Activated CD8-positive, alpha-beta memory T cell treated with anti-CD3 and anti-CD28 coated beads, Interleukin-2, amount 10 ng/mL, durations not matched to agents 7 days and 5 days (primary cell): Measurements from ENCODE around the gene CFL1. TPM values are rescaled to one million over a fixed set of nuclear protein-coding genes. Genes with fewer than 3 reads are reported as not detected.
"Not testable (repeated sequence)": the region's sequence is repeated elsewhere in the genome, so short reads cannot be mapped to it uniquely, and the experiment has no call there.

Source experiments
- ATAC-seq: fragments of 150-1000 bp; cut with Tn5 transposase; one replicate; pipeline ENCODE4 v1.10.0; 2021; ENCODE audit warnings: moderate library complexity
- CTCF ChIA-PET: fragments of 350-600 bp; sonication (Branson Sonifier 250); formaldehyde crosslinking; loops from one replicate; lab custom pipeline; 2021; ENCODE audit warnings: antibody characterized with exemption; lab: Charles Lee
- DNase-seq: peaks from one replicate; pipeline ENCODE4 v3.0.0-alpha.2; 2020
- H3K27ac Mint-ChIP-seq: one replicate; pipeline ENCODE4 v1.8.0; 2021; ENCODE audit warnings: mild to moderate bottlenecking, mixed read lengths
- H3K27me3 Mint-ChIP-seq: one replicate; pipeline ENCODE4 v1.8.0; 2021; ENCODE audit warnings: mixed read lengths
- H3K36me3 Mint-ChIP-seq: one replicate; pipeline ENCODE4 v1.8.0; 2021; ENCODE audit warnings: mild to moderate bottlenecking, mixed read lengths
- H3K4me1 Mint-ChIP-seq: one replicate; pipeline ENCODE4 v1.8.0; 2021; ENCODE audit warnings: mixed read lengths
- H3K4me3 Mint-ChIP-seq: one replicate; pipeline ENCODE4 v1.8.0; 2021; ENCODE audit warnings: mild to moderate bottlenecking, moderate library complexity, mixed read lengths
- H3K9me3 Mint-ChIP-seq: one replicate; pipeline ENCODE4 v1.8.0; 2022; ENCODE audit warnings: low read depth, mixed read lengths
- total RNA-seq, 2 experiments: library from RNA; stranded (reverse); gene quantifications; one replicate each; pipeline ENCODE4 v1.2.3, GENCODE V29; 2021

Gene CFL1
- total RNA-seq, 2 experiments from 2014 or later, result 1,745 to 1,753 TPM

DNA sequence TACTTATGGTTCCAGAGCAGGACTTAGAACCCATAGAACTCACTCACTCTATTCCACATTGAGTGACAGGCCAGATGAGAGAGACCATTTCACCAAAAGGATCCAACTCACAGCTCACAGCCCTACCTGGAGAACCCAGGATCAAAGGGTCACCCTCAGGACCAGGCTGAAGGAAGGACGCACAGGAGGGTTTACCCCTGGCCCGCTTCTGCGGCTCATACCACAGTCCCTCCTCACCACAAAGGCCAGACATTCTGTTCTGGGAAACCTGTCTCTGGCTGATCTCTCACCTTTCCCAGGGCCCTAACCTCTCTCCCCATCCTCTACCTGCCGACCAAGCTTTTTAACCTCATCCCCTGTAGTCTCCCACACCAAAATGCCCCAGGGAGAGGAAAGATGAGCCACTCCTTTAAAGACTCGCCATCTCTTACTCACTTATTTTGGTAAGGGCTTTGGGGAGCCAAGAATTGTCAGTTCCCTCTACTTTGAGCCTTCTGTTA is 37.6 kb upstream of the CFL1 start:
- Mint-ChIP-seq H3K4me1 (peaks cover 55% of the 10 kb centered on the region), H3K36me3 (peaks cover 5% of the 10 kb centered on the region), H3K4me3 (no peak overlapping the region), H3K27ac (peak overlapping the region; percentile 72), H3K27me3 (no peaks in the 10 kb centered on the region), H3K9me3 (no peaks in the 10 kb centered on the region)
- CTCF ChIA-PET, result interaction anchor here (1.6 to 26.4 kb wide), 4 partner anchors 8 to 33 kb away, joined by 3 to 710 read pairs (median 101); partner anchors contain the start of genes CCDC85B, CFL1, CTSW and EFEMP2
- no peak for DNase-seq
- ATAC-seq, result no peak

GRCh38 chr11:65894034-65894591 is 36.1 kb upstream of the CFL1 start:
- no peaks in the 10 kb centered on the region for H3K27me3 Mint-ChIP-seq
- DNase-seq, result peak; percentile 77
- peaks cover 64% of the 10 kb centered on the region for H3K4me1 Mint-ChIP-seq

GRCh38 chr11:65892661-65893317 is 34.8 kb upstream of the CFL1 start:
- ATAC-seq, result no peak
- Mint-ChIP-seq H3K36me3 (peaks cover 5% of the 10 kb centered on the region), H3K27me3 (no peaks in the 10 kb centered on the region), H3K9me3 (no peaks in the 10 kb centered on the region), H3K4me1 (peaks cover 69% of the 10 kb centered on the region), H3K27ac (peak overlapping the region; percentile 81), H3K4me3 (peak overlapping the region; percentile 96)
- CTCF ChIA-PET, result interaction anchor here (0.7 to 26.4 kb wide), 13 partner anchors 5 to 96 kb away, joined by 3 to 710 read pairs (median 4); partner anchors contain the start of genes C11orf68, CCDC85B, CFL1 and CTSW
- peak; percentile 45 for DNase-seq

More at GRCh38 chr11:65894034-65894591, 36.1 kb upstream of the CFL1 start:
- H3K4me3 Mint-ChIP-seq, result peak overlapping the region; percentile 96
- peaks cover 5% of the 10 kb centered on the region for H3K36me3 Mint-ChIP-seq
- H3K27ac Mint-ChIP-seq, result peak overlapping the region; percentile 81
- CTCF ChIA-PET, result interaction anchor here (0.6 to 26.4 kb wide), 10 partner anchors 6 to 399 kb away, joined by 3 to 710 read pairs (median 4); partner anchors contain the start of genes C11orf68, CCDC85B, CFL1 and CTSW
- peak; percentile 14 for ATAC-seq
- no peaks in the 10 kb centered on the region for H3K9me3 Mint-ChIP-seq

GRCh38 chr11:65892137-65892540 is 34.2 kb upstream of the CFL1 start:
- H3K9me3 Mint-ChIP-seq, ATAC-seq, H3K27me3 Mint-ChIP-seq, H3K36me3 Mint-ChIP-seq: not testable (repeated sequence)
- peak overlapping the region; percentile 96 for H3K4me3 Mint-ChIP-seq
- CTCF ChIA-PET, result interaction anchor here (0.7 to 26.4 kb wide), 10 partner anchors 4 to 96 kb away, joined by 3 to 710 read pairs (median 9); partner anchors contain the start of genes CCDC85B, CFL1, CTSW and EFEMP2
- peak; percentile 67 for DNase-seq
- H3K27ac Mint-ChIP-seq, result peak overlapping the region; percentile 81
- H3K4me1 Mint-ChIP-seq, result peaks cover 69% of the 10 kb centered on the region

GRCh38 chr11:65891219-65892136 is 33.5 kb upstream of the CFL1 start:
- no peak for ATAC-seq
- peaks cover 5% of the 10 kb centered on the region for H3K36me3 Mint-ChIP-seq

DNA sequence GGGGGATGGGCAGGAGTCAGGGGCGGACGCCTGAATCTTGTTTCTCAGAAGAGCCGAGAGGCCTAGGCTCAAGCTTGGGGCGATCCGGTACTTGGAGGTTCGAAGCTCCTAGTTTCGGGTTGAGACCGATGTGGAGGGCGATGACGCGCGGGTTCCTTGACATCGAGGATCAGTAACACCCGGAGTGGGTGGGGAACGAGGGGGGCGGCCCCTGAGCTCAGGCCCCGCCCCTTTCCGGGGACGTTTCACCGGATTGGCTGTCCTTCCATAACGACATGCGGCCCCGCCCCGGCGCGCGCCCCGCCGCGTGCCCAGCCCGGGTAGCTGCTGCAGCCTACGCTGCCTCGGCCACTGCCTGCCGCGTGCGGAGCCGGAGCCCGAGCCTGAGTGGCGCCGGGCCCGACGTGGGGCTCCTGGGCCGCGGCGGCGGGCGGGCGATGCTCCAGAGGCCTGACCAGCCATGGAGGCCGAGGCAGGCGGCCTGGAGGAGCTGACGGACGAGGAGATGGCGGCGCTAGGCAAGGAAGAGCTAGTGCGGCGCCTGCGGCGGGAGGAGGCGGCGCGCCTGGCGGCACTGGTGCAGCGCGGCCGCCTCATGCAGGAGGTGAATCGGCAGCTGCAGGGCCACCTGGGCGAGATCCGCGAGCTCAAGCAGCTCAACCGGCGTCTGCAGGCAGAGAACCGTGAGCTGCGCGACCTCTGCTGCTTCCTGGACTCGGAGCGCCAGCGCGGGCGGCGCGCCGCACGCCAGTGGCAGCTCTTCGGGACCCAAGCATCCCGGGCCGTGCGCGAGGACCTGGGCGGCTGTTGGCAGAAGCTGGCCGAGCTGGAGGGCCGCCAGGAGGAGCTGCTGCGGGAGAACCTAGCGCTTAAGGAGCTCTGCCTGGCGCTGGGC is 32.6 kb upstream of the CFL1 start, which contains the start of gene CCDC85B:
Gene CCDC85B (plus strand): TSS at position 350 of the 895 bp plus-strand sequence. CDS start 111 bp downstream, at position 461.
- CTCF ChIA-PET, result interaction anchor here (0.9 to 26.4 kb wide), 25 partner anchors 7 to 1031 kb away, joined by 3 to 710 read pairs (median 7); partner anchors contain the start of genes AP5B1, BANF1, CFL1 and CTSW
- no peaks in the 10 kb centered on the region for H3K9me3 Mint-ChIP-seq
- ATAC-seq (peak; percentile 73), DNase-seq (peak; percentile 99)
- no peaks in the 10 kb centered on the region for H3K27me3 Mint-ChIP-seq
- H3K27ac Mint-ChIP-seq, result peak within 1 kb of the TSS; percentile 95
- peaks cover 64% of the 10 kb centered on the region for H3K4me1 Mint-ChIP-seq
- H3K36me3 Mint-ChIP-seq, result peaks cover 7% of the 10 kb centered on the region
- peak within 1 kb of the TSS; percentile 96 for H3K4me3 Mint-ChIP-seq

More at GRCh38 chr11:65891219-65892136, 33.5 kb upstream of the CFL1 start:
- peak; percentile 67 for DNase-seq
- Mint-ChIP-seq H3K27me3 (no peaks in the 10 kb centered on the region), H3K4me3 (peak overlapping the region; percentile 96), H3K27ac (peak overlapping the region; percentile 81), H3K4me1 (peaks cover 69% of the 10 kb centered on the region), H3K9me3 (no peaks in the 10 kb centered on the region)
- CTCF ChIA-PET, result interaction anchor here (0.7 to 26.4 kb wide), 24 partner anchors 4 to 276 kb away, joined by 3 to 710 read pairs (median 6); partner anchors contain the start of genes AP5B1, BANF1, CCDC85B and CFL1

GRCh38 chr11:65888163-65888814 is 30.3 kb upstream of the CFL1 start, which contains the start of gene FIBP:
Gene FIBP, minus strand, starts transcription at chr11:65888471. Its CDS starts 53 bp downstream, at chr11:65888418.
- peak within 1 kb of the TSS; percentile 95 for H3K27ac Mint-ChIP-seq
- ATAC-seq, result peak; percentile 63
- H3K9me3 Mint-ChIP-seq, result no peaks in the 10 kb centered on the region
- H3K27me3 Mint-ChIP-seq, result no peaks in the 10 kb centered on the region
- peak; percentile 98 for DNase-seq
- H3K4me1 Mint-ChIP-seq, result peaks cover 68% of the 10 kb centered on the region
- CTCF ChIA-PET, result interaction anchor here (0.6 to 26.4 kb wide), 35 partner anchors 10 to 236 kb away, joined by 3 to 710 read pairs (median 6); partner anchors contain the start of genes AP5B1, BANF1, CFL1 and CTSW
- peak within 1 kb of the TSS; percentile 96 for H3K4me3 Mint-ChIP-seq
- peaks cover 16% of the 10 kb centered on the region for H3K36me3 Mint-ChIP-seq

GRCh38 chr11:65887723-65888162 is 29.8 kb upstream of the CFL1 start:
- Mint-ChIP-seq H3K36me3 (peaks cover 16% of the 10 kb centered on the region), H3K4me1 (peaks cover 63% of the 10 kb centered on the region), H3K27ac (peak overlapping the region; percentile 95), H3K27me3 (no peaks in the 10 kb centered on the region), H3K4me3 (peak overlapping the region; percentile 96), H3K9me3 (no peaks in the 10 kb centered on the region)
- CTCF ChIA-PET, result interaction anchor here (0.9 to 26.4 kb wide), 30 partner anchors 10 to 235 kb away, joined by 3 to 710 read pairs (median 7); partner anchors contain the start of genes AP5B1, BANF1, CFL1 and CTSW
- DNase-seq (no peak), ATAC-seq (no peak)

- no peaks in the 10 kb centered on the region for H3K9me3 Mint-ChIP-seq
- H3K4me3 Mint-ChIP-seq, result peak overlapping the region; percentile 96
- H3K36me3 Mint-ChIP-seq, result peaks cover 14% of the 10 kb centered on the region
Observed at GRCh38 chr11:65886826-65887722, 29.1 kb upstream of the CFL1 start.

More at GRCh38 chr11:65886826-65887722, 29.1 kb upstream of the CFL1 start:
- Mint-ChIP-seq H3K27me3 (no peaks in the 10 kb centered on the region), H3K4me1 (peaks cover 61% of the 10 kb centered on the region), H3K27ac (peak overlapping the region; percentile 95)
- no peak for ATAC-seq
- CTCF ChIA-PET, result interaction anchor here (1.1 to 26.4 kb wide), 12 partner anchors 11 to 234 kb away, joined by 3 to 710 read pairs (median 24); partner anchors contain the start of genes AP5B1, CFL1, CTSW and EFEMP2
- DNase-seq, result no peak
